ENCODE data around the gene TRIM63.

The TRIM63 gene

DNA sequence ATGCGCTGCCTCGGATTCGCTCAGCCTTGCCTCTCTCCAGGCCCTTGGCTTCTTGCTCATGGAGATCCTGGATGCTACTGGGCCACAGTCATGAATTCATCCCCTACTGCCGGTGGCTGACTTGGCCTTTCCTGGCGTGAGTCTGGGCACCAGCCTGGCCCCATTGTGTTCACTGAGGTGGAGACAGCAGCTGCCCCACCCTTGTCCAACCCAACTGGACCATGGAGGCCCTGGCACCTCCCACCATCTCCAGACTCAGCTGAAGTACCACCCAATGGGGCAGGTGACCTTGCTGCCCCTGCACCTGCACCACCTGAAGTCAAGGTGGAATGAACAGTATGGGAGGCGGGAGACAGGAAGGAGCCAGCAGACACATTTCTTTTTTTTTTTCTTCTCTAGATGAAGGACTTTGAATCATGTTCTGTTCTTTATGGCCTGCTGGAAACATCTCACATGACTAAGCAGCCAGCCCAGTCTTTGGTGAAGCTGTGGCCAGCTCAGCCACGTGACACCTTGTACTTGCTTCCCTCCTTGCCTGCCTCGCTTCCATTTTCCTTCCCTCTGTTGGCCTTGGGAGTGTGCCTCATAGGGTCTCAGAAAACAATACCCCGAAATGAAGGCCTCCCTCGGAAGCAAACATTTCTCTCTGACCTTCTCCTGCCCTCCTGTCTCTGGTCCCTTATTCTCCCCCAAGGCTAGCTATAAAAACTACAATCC is 17.7 kb downstream of the TRIM63 start:
- no peak for DNase-seq (ENCODE audit: low read depth)
- no peak overlapping the region for H3K4me3 ChIP-seq (ENCODE audit: low read depth, low read length)
- TF ChIP-seq MYC (IDR thresholded peaks at IDR 0.05; ENCODE audit: low read depth, low read length): no peak

DNA sequence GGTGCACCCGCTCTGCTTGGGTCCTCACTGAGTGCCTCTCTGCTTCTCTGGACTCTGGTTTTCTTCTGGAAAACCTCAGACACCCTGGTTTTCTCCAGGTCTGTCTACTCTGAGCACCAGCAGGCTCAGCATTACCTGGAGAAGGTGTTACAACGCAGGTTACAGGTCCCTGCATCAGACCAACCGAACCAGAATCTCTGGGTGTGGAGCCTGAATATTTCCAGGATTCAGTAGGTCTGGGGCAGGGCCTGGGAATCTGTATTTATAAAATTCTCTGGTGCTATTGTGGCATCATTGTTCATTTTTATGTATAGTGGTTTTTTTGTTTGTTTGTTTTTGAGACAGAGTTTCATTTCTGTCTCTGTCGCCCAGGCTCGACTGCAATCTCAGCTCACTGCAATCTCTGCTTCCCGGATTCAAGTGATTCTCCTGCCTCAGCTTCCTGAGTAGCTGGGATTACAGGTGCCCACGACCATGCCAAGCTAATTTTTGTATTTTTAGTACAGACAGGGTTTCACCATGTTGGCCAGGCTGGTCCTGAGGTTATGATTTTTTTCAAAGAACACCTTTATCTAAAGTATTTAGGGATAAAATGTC is 20.1 kb downstream of the TRIM63 start:
- TF ChIP-seq, protein P1, sequence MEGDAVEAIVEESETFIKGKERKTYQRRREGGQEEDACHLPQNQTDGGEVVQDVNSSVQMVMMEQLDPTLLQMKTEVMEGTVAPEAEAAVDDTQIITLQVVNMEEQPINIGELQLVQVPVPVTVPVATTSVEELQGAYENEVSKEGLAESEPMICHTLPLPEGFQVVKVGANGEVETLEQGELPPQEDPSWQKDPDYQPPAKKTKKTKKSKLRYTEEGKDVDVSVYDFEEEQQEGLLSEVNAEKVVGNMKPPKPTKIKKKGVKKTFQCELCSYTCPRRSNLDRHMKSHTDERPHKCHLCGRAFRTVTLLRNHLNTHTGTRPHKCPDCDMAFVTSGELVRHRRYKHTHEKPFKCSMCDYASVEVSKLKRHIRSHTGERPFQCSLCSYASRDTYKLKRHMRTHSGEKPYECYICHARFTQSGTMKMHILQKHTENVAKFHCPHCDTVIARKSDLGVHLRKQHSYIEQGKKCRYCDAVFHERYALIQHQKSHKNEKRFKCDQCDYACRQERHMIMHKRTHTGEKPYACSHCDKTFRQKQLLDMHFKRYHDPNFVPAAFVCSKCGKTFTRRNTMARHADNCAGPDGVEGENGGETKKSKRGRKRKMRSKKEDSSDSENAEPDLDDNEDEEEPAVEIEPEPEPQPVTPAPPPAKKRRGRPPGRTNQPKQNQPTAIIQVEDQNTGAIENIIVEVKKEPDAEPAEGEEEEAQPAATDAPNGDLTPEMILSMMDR (IDR thresholded peaks at IDR 0.05; ENCODE audit: low read depth, low read length): no peak
- TF ChIP-seq MYC (IDR thresholded peaks at IDR 0.05; ENCODE audit: low read depth, low read length) (no peak), POLR2A (IDR thresholded peaks at IDR 0.05; ENCODE audit: extremely low read depth, insufficient read length) (no peak)
- TF ChIP-seq, protein P2, sequence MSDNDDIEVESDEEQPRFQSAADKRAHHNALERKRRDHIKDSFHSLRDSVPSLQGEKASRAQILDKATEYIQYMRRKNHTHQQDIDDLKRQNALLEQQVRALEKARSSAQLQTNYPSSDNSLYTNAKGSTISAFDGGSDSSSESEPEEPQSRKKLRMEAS (IDR thresholded peaks at IDR 0.05; ENCODE audit: low read depth, low read length): no peak
- H3K4me3 ChIP-seq (ENCODE audit: low read depth, low read length): no peak overlapping the region
- no peak for DNase-seq (ENCODE audit: low read depth)

DNA sequence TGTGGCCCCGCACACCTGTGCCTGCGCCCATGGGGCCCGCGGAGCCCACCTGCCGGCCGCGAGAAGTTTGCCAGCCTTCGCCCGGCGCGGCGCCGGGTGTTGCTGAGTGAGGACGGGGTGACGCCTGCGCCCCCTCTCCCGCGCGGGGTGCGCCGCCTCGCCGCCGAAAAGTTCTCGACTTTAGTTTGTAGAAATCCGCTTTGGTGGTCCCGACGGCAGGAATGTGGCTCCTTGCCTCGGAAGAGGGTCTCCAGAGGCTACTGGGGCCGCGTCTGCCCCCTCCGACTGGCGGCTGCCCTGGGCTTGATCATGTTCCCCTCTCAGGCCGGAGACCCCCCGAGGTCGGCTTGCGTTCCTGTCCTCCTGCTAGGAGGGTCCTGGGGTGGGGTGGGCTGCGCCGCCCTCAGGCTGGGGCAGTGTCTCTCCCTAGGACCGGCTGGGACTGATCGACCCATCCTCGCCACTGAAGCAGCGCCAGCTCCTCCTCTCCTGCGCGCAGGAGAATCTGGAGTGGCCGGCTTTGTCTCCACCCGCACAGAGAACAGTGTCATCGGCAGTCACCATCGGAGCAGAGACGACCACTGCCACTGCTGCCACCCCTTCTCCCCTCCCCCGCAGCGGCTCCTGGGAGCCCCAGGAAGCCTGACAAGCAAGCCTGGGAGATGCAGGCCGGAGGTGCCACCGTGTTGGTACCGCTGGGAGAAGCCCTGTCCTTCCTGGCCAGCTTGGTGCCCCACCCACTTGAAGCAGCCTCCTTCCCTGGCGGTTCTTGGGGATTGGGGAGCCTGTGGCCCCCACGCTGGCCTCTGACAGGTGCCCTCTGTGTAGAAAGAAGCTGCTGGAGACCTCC is 21.0 kb downstream of the TRIM63 start:
- no peak for DNase-seq (ENCODE audit: low read depth)
- no peak overlapping the region for H3K4me3 ChIP-seq (ENCODE audit: low read depth, low read length)
- TF ChIP-seq, protein P1 (IDR thresholded peaks at IDR 0.05; ENCODE audit: low read depth, low read length): no peak
- TF ChIP-seq, protein P2 (IDR thresholded peaks at IDR 0.05; ENCODE audit: low read depth, low read length): no peak
- TF ChIP-seq POLR2A (IDR thresholded peaks at IDR 0.05; ENCODE audit: extremely low read depth, insufficient read length): no peak
- no peak for TF ChIP-seq MYC (IDR thresholded peaks at IDR 0.05; ENCODE audit: low read depth, low read length)

DNA sequence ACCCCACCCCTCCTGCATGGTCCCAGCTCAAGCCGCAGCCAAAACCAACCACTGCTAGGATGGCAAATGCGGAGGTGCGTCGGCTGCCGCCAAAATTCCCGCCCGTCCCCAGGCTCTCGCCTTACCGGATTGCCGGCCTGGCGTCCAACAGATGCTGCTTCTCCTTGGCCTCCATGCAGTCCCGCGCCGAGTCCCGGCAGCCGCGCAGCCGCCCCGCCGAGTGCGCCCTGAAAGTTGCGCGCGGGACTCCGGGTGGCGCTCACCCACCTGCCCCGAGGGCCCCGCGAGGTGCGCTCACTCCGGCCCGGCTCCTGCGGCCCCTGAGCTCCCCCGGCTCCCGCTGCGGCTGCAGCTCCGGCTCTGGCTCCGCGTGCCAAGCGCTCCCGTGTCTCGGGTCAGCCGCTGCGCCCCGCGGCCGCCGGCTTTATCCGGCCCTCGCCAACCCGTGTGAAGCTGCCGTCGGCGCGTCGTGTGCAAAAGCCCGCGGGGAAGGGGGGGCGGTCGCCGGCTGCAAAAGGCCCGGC is 21.6 kb downstream of the TRIM63 start, which contains the start of gene SLC30A2:
Gene SLC30A2, minus strand, starts transcription at position 397 of the 524 bp plus-strand sequence. Its CDS starts 222 bp downstream, at position 175.
- no peak within 1 kb of the TSS for H3K4me3 ChIP-seq (ENCODE audit: low read depth, low read length)
- DNase-seq (ENCODE audit: low read depth): no peak
- no peak for TF ChIP-seq MYC (IDR thresholded peaks at IDR 0.05; ENCODE audit: low read depth, low read length)
- TF ChIP-seq, protein P1 (IDR thresholded peaks at IDR 0.05; ENCODE audit: low read depth, low read length): no peak
- TF ChIP-seq, protein P2 (IDR thresholded peaks at IDR 0.05; ENCODE audit: low read depth, low read length): no peak
- no peak for TF ChIP-seq POLR2A (IDR thresholded peaks at IDR 0.05; ENCODE audit: extremely low read depth, insufficient read length)

DNA sequence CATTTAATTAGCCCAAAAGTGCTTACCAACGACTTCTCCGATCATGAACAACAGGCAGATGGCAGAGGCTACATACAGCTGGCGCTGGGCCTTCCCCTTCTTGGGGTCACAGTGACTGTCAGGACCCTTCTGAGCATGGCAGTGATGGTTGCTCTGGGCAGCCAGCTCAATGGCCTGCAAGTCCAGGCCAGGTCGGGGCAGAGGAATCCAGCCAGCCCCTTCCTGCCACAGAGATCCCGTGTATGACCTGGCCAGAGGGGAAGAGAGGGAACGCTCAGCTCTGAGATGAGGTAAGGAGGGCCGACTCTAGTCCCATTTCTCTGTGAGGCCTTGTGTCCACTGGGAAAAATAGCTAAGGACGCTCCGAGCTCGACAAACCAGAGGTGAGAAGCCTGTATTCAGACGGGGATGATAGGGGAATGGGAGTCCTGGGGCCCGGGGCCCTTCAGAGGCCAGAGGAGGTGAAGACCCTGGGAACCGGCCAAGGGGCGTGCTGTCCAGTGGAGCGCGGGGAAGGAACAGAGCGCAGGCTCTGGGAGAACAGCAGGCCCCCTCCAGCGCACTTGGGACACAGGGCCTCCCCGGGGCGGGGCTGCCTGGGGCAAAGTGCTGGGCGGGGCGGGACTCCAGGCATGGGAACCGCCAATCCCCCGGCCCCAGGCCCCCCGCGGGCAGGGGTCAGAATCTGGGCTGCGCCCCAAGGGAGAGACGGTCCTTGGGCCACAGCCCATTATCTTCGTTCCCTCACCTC is 22.3 kb downstream of the TRIM63 start:
- TF ChIP-seq MYC (IDR thresholded peaks at IDR 0.05; ENCODE audit: low read depth, low read length) (no peak), POLR2A (IDR thresholded peaks at IDR 0.05; ENCODE audit: extremely low read depth, insufficient read length) (no peak)
- TF ChIP-seq, protein P2 (IDR thresholded peaks at IDR 0.05; ENCODE audit: low read depth, low read length): no peak
- TF ChIP-seq, protein P1 (IDR thresholded peaks at IDR 0.05; ENCODE audit: low read depth, low read length): no peak
- no peak overlapping the region for H3K4me3 ChIP-seq (ENCODE audit: low read depth, low read length)
- no peak for DNase-seq (ENCODE audit: low read depth)
